CD4-positive, alpha-beta T cell treated with Interferon alpha-2 for 1 hour (primary cell): ENCODE data around the gene LMTK3.
A peak's percentile ranks its signal among the peaks of the same experiment; 100 is the strongest.

Source experiments
- DNase-seq, 2 donors: peaks; one replicate each; pipeline ENCODE4 v3.0.0-alpha.2; 2020 to 2022

Gene LMTK3

GRCh38 chr19:48443731-48444128 is 67.9 kb downstream of the LMTK3 start:
- peak in 1 of 2 donors; percentile 2 for DNase-seq

GRCh38 chr19:48443256-48443655 is 68.4 kb downstream of the LMTK3 start:
- DNase-seq: peak in 1 of 2 donors; percentile 18

GRCh38 chr19:48442116-48443035 is 69.3 kb downstream of the LMTK3 start:
- DNase-seq: no peak

- DNase-seq: no peak
Measured at GRCh38 chr19:48441360-48442050, 70.1 kb downstream of the LMTK3 start.

- DNase-seq: no peak
Measured at GRCh38 chr19:48436586-48436985, 75.0 kb downstream of the LMTK3 start.
